Caki2 (cell line): ENCODE measurements around the gene PRKAA1. TPM values are rescaled to one million over a fixed set of nuclear protein-coding genes. Genes with fewer than 3 reads are reported as not detected.
"Not testable (repeated sequence)": the region's sequence is repeated elsewhere in the genome, so short reads cannot be mapped to it uniquely, and the experiment has no call there.

ENCODE experiments used
- DNase-seq: peaks from one replicate; pipeline ENCODE4 v3.0.0-alpha.2; 2015; ENCODE audit warnings: low read depth
- in situ Hi-C: cut with HindIII; loops from 2 replicates; pipeline ENCODE4 v1.10.0; 2016; ENCODE audit warnings: low sequenced_read_pairs, low pct_unique_long_range_greater_than_20kb, mixed read lengths
- total RNA-seq: library from RNA; depleted of rRNA; stranded (reverse); fragments of >200 nt; shearing (Covaris generic); gene quantifications from 2 replicates; pipeline ENCODE4 v1.2.3, GENCODE V29; 2014; ENCODE audit warnings: low replicate concordance

PRKAA1 gene
- total RNA-seq, 1 experiment from 2014 or later, result 83.2 TPM

DNA sequence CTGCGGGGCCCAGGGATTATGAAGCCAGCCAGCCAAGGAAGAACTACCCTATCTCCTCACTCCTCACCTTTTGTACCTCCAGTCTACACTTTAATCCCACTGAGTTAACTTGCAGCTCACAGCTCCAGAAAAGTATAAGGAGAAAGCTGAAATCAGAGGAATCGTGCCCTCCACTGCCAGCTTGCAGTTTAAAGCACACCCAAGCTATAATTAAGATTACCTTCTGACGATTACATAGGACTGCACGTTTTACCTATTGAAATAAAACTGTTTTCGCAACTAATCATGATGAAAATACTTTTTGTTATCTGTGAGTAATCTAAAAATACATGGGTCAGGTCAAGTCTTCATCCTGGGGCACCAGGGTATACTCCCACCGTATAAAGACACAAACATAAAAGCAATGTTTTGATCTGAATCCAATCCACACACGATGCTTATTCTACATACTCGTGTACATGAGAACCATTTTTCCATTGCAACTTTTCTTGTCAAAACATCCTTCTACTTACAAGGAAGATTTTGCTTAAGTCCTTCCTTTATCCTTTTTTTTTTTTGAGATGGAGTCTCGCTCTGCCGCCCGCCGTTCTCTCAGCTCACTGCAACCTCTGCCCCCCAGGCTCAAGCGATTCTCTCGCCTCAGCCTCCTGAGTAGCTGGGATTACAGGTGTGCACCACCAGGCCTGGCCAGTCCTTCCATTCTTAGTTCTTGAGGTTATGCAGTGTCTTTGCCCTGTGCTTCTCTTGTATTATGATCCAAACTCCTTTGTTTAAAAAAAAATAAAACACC, 29.2 kb upstream of the PRKAA1 start:
- no peak for DNase-seq
- in situ Hi-C loops, result no loop called here

GRCh38 chr5:40826489-40827187, 28.5 kb upstream of the PRKAA1 start:
- in situ Hi-C loops, result no loop called here
- no peak for DNase-seq

DNA sequence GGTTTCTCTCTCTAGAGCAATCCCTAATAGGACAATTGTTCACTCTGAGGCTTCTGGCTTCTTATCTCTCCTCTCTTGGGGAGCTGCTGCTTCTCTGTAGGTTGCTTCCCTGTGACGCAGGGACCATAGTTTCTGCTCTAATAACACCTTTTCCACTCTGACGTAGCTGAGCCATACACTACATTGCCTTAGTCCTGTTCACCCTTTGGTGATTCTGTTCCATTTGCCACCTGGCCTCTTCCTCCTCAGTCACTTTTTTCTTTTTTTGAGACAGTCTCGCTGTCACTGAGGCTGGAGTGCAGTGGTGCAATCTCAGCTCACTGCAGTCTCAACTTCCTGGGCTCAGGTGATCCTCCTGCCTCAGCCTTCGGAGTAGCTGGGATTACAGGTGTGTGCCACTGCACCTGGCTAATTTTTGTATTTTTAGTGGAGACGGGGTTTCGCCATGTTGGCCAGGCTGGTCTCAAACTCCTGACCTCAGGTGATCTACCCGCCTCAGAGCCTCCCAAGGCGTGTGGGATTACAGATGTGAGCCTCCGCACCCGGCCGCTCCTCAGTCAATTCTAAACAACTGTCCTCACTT, 27.4 kb upstream of the PRKAA1 start:
- DNase-seq, in situ Hi-C loops: not testable (repeated sequence)

DNA sequence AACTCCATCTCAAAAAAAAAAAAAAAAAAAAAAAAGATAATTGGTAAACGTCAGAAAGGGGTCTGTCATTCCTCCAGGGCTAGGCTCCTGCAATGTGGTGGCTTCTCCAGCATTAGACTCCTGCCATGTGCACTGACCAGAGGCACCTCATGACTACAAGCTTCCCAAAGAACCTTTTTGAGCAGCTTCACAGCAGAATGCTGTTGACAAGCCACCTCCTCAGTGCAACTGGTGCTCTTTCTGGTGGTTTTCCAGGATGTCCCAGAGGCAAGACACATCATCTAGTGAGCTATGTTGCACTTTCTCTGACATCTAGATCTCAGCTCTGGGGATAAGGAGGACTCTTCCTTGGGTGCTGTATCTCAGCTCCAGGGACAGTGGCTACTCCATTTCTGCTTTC, 25.3 kb upstream of the PRKAA1 start:
- in situ Hi-C loops, result no loop called here
- DNase-seq, result no peak

DNA sequence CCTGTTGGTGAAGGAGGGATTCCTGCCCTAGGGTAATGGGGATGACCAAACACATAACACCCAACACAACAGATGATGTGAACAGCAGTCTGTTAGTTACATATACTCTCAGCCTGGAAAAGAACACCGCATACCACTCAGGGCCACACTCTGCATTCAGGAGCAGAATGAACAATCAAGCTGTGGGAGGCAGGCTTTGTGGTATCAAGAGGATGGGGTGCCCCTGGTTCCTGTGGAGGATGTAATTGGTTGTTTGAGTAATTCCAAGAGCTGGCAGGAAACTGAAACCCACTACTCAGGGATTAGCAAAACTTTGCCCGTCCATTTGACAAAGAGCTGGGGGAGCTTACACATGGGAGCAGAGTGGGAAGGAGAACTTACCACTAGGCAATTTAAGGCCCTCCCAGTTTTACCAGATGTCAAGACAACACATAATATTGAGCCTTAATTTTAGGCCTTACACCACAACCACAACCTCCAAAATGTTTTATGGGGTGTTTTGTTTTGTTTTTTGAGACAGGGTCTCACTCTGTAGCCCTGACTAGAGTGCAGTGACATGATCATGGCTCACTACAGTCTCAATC, 15.6 kb upstream of the PRKAA1 start:
- in situ Hi-C loops, result no loop called here
- DNase-seq, result no peak

- no peak for DNase-seq
These were observed 14.0 kb upstream of the PRKAA1 start for GRCh38 chr5:40812125-40812524.

GRCh38 chr5:40801771-40802562, 3.8 kb upstream of the PRKAA1 start:
- in situ Hi-C loops, result no loop called here
- no peak for DNase-seq

More at GRCh38 chr5:40812125-40812524, 14.0 kb upstream of the PRKAA1 start:
- in situ Hi-C loops, result no loop called here

DNA sequence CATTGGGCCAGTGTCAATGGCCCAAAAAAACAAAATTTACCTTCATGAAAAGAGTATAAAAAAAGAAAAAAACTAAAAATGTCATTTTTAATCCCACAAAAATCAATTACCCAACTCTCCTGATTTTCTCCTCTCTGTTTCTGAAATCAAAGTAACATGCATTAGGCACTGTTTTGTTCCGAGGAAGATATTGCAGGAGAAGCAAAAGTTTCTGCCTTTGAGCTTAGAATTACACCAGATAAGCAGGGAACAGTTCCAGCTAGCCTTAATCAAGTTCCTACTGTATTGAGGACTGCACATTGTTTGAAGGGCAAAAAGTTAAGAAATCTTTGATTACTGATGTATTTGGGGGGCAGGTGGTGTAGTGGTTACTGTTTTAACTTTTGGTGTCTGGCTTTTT, 1.1 kb upstream of the PRKAA1 start:
- DNase-seq, result no peak
- in situ Hi-C loops, result no loop called here

DNA sequence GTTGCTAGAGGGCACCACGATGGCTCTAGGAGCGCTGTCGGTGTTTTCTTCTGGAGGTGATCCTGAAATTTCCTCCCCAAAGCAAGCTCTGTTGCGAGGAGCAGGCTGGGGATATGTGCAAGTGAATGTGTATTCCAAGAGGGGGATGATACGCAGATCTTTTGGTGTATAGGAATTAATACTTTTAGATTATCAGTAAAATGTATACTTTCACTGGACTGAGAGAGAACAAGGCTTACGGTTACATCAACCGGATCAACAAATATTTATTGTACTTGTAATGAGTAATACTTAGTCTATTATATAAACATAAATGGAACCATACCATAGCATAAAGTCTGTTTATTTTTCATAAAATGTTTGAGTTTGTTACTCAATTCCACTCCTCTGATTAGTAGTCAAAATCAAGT, 632 bp upstream of the PRKAA1 start:
- in situ Hi-C loops, result no loop called here
- no peak for DNase-seq

- in situ Hi-C loops, result no loop called here
- DNase-seq, result peak; percentile 82
These were observed 732 bp downstream of the PRKAA1 start for GRCh38 chr5:40797273-40798011.

DNA sequence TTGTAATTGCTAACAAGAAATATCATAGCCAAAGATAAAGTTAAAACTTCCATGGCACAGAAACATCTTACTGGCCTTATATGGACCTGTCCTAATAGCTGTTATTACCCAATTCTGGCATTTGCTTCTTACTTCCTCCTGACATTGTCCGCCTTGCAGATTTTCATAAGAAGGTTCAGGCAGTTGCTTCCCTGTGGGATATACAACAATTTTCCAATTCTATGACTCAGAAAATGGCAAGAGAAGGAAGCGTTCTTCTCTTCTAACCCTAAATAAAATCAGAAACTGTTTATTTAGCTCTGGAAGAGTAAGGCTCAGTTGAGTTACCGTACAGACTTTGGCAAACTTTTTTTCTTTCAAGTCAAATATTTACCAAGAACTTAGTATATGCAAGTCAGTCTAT, 1.7 kb downstream of the PRKAA1 start:
- in situ Hi-C loops, result no loop called here
- no peak for DNase-seq

DNA sequence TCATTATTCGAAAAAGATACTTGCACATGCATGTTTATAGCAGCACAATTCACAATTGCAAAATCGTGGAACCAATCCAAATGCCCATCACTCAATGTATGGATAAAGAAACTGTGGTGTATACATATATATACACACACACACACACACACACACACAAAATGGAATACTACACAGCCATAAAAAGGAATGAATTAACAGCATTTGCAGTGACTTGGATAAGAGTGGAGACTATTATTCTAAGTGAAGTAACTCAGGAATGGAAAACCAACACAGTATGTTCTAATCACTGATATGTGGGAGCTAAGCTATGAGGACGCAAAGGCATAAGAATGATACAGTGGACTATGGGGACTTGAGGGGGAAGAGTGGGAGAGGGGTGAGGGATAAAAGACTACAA, 3.3 kb downstream of the PRKAA1 start:
- DNase-seq, in situ Hi-C loops: not testable (repeated sequence)

- DNase-seq, in situ Hi-C loops: not testable (repeated sequence)
These were observed 3.8 kb downstream of the PRKAA1 start for GRCh38 chr5:40794340-40794739.

DNA sequence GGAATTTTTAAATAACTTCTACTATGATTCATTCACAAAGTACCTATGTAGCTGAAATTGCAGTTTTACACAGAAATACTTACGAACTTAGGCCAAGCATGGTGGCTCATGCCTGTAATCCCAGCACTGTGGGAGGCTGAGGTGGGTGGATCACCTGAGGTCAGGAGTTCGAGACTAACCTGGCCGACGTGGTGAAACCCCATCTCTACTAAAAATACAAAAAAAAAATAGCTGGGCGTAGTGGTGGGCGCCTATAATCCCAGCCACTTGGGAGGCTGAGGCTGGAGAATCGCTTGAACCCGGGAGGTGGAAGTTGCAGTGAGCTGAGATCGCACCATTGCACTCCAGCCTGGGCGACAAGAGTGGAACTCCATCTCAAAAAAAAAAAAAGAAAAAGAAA, 5.5 kb downstream of the PRKAA1 start:
- in situ Hi-C loops, DNase-seq: not testable (repeated sequence)

GRCh38 chr5:40791715-40792139, 6.4 kb downstream of the PRKAA1 start:
- in situ Hi-C loops, result no loop called here

GRCh38 chr5:40790947-40791593, 7.1 kb downstream of the PRKAA1 start:
- in situ Hi-C loops, result no loop called here
- DNase-seq, result no peak

More at GRCh38 chr5:40791715-40792139, 6.4 kb downstream of the PRKAA1 start:
- no peak for DNase-seq

DNA sequence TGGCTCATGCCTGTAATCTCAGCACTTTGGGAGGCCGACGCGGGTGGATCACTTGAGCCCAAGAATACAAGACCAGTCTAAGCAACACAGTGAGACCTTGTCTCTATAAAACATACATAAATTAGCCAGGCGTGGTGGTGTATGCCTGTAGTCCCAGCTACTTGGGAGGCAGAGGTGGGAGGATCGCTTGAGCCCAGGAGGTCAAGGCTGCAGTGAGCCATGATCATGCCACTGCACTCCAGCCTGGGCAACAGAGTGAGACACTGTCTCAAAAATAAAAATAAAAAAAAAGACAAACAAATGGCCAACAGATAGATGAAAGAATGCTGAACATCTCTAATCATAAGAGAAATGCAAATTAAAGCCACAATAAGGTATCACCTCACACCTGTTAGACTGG, 9.2 kb downstream of the PRKAA1 start:
- DNase-seq, in situ Hi-C loops: not testable (repeated sequence)
